H1 (cell line): Measurements from ENCODE around the gene GRID1. TPM values are rescaled to one million over a fixed set of nuclear protein-coding genes. Genes with fewer than 3 reads are reported as not detected.

Experiments used
- POU5F1 ChIP-seq: IDR thresholded peaks from 2 replicates; pipeline ENCODE4 v1.6.1; 2011; ENCODE audit warnings: low read depth, mild to moderate bottlenecking, low read length, moderate library complexity
- polyA plus RNA-seq, 7 experiments: library from polyadenylated mRNA; depleted of rRNA in 3 of 7; stranded (reverse) in 5 of 7; unstranded in 2 of 7; fragments of >200 nt in 5 of 7; fragments of 200-250 nt in 2 of 7; gene quantifications; 1 replicate in 5 of 7; 2 replicates in 1 of 7; 4 replicates in 1 of 7; pipeline versions ENCODE4 v1.2.1 to v1.2.3, GENCODE V29; 2011 to 2013; ENCODE audit warnings: missing spikeins in 2 of 7, mixed read lengths in 2 of 7
- total RNA-seq: library from RNA; stranded (reverse); fragmentation: NEBNext Ultra II Directional; extraction: Animal tissue kit (Norgen Biotek cat#: 25700); gene quantifications from 2 replicates; pipeline ENCODE4 v1.2.1, GENCODE V29; 2021

The GRID1 gene
- total and polyA plus RNA-seq, 2 of the 8 experiments (the other 6 are each of a cell fraction or from before 2014, with no cell fraction given): 0.22 to 0.30 TPM

- no peak for TF ChIP-seq POU5F1
Observed at GRCh38 chr10:86224354-86225102, 142.1 kb downstream of the GRID1 start (continued).
